ENCODE measurements around the gene ARHGEF3.

Gene ARHGEF3

GRCh38 chr3:56801662-56802377, at the start of gene ARHGEF3:
ARHGEF3 (minus strand) TSS chr3:56801949; CDS start chr3:56801798, 151 bp downstream.
- H3K27me3 Mint-ChIP-seq: no peaks in the 10 kb centered on the region
- ATAC-seq (replicated peaks): peak; percentile 90 to 94
- H3K9me3 Mint-ChIP-seq: no peaks in the 10 kb centered on the region
- H3K27ac Mint-ChIP-seq: peak within 1 kb of the TSS; percentile 84
- H3K4me1 Mint-ChIP-seq: peaks cover 19 to 25% of the 10 kb centered on the region in 2 donors
- peak; percentile 79 for DNase-seq
- peak within 1 kb of the TSS; percentile 85 to 90 for H3K4me3 Mint-ChIP-seq
- no peaks in the 10 kb centered on the region for H3K36me3 Mint-ChIP-seq

GRCh38 chr3:56849698-56850097, 47.9 kb upstream of the ARHGEF3 start:
- Mint-ChIP-seq H3K36me3 (no peaks in the 10 kb centered on the region), H3K27me3 (peaks cover 0 to 4% of the 10 kb centered on the region in 2 donors), H3K4me1 (no peaks in the 10 kb centered on the region), H3K9me3 (peaks cover 0 to 4% of the 10 kb centered on the region in 2 donors), H3K4me3 (no peak overlapping the region), H3K27ac (no peak overlapping the region)
- DNase-seq: no peak
- no peak for ATAC-seq (replicated peaks)

GRCh38 chr3:56845505-56845904, 43.8 kb upstream of the ARHGEF3 start:
- no peaks in the 10 kb centered on the region for H3K27me3 Mint-ChIP-seq
- no peak for DNase-seq
- H3K9me3 Mint-ChIP-seq: peaks cover 0 to 4% of the 10 kb centered on the region in 2 donors
- H3K4me3 Mint-ChIP-seq: no peak overlapping the region
- no peaks in the 10 kb centered on the region for H3K4me1 Mint-ChIP-seq
- H3K27ac Mint-ChIP-seq: no peak overlapping the region
- no peaks in the 10 kb centered on the region for H3K36me3 Mint-ChIP-seq
- no peak for ATAC-seq (replicated peaks)

DNA sequence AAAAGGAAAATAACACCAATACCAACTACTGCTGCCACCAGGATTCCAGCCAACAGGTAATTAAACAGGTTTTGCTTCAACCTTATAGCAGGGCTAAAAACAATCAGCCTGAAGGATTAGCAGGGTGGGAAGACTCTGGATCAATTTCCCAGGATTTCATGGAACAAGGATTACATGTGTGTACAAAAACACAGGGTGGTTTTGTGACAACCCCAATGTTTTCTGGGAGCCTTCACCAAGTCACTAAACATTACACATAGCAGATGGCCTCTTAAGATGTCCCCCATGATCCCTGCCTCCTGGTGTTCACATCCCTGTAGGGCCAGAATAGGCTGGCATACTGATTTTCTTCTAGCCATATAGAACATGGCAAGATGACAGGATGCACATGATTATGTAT, 42.8 kb upstream of the ARHGEF3 start:
- Mint-ChIP-seq H3K4me1 (no peaks in the 10 kb centered on the region), H3K4me3 (no peak overlapping the region), H3K9me3 (peaks cover 0 to 4% of the 10 kb centered on the region in 2 donors), H3K27me3 (no peaks in the 10 kb centered on the region), H3K36me3 (no peaks in the 10 kb centered on the region), H3K27ac (no peak overlapping the region)
- ATAC-seq (replicated peaks) (no peak), DNase-seq (no peak)

- Mint-ChIP-seq H3K36me3 (no peaks in the 10 kb centered on the region), H3K4me1 (no peaks in the 10 kb centered on the region), H3K4me3 (no peak overlapping the region), H3K9me3 (no peaks in the 10 kb centered on the region), H3K27me3 (no peaks in the 10 kb centered on the region), H3K27ac (no peak overlapping the region)
- ATAC-seq (replicated peaks) (no peak), DNase-seq (no peak)
Observed at GRCh38 chr3:56839784-56840715, 38.3 kb upstream of the ARHGEF3 start.

DNA sequence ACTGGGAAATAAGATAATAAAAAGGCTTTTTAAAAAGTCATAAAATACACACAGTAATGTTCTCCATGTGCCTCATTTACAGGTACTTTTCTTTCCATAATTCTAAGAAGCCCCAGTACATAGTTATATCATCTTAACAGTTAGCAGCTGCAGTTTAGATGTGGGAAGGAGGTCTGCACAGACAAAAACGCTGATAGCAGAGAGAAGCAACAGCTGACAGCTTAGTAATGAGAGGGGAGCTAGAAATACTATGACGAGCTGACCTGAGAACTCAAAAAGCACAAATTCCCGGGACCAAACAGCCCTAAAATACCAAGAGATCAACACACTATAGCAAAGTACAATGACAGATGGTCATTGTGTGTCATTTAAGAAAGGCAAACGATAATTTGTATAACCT, 36.7 kb upstream of the ARHGEF3 start:
- no peak overlapping the region for H3K4me3 Mint-ChIP-seq
- ATAC-seq (replicated peaks) (no peak), DNase-seq (no peak)
- no peak overlapping the region for H3K27ac Mint-ChIP-seq
- no peaks in the 10 kb centered on the region for H3K4me1 Mint-ChIP-seq
- no peaks in the 10 kb centered on the region for H3K9me3 Mint-ChIP-seq
- H3K36me3 Mint-ChIP-seq: no peaks in the 10 kb centered on the region
- H3K27me3 Mint-ChIP-seq: no peaks in the 10 kb centered on the region

- H3K27me3 Mint-ChIP-seq: no peaks in the 10 kb centered on the region
- H3K27ac Mint-ChIP-seq: no peak overlapping the region
- no peaks in the 10 kb centered on the region for H3K36me3 Mint-ChIP-seq
- H3K4me1 Mint-ChIP-seq: no peaks in the 10 kb centered on the region
- ATAC-seq (replicated peaks) (peak; percentile 41 to 56), DNase-seq (no peak)
- no peak overlapping the region for H3K4me3 Mint-ChIP-seq
- H3K9me3 Mint-ChIP-seq: no peaks in the 10 kb centered on the region
Observed at GRCh38 chr3:56837196-56837955, 35.6 kb upstream of the ARHGEF3 start.

DNA sequence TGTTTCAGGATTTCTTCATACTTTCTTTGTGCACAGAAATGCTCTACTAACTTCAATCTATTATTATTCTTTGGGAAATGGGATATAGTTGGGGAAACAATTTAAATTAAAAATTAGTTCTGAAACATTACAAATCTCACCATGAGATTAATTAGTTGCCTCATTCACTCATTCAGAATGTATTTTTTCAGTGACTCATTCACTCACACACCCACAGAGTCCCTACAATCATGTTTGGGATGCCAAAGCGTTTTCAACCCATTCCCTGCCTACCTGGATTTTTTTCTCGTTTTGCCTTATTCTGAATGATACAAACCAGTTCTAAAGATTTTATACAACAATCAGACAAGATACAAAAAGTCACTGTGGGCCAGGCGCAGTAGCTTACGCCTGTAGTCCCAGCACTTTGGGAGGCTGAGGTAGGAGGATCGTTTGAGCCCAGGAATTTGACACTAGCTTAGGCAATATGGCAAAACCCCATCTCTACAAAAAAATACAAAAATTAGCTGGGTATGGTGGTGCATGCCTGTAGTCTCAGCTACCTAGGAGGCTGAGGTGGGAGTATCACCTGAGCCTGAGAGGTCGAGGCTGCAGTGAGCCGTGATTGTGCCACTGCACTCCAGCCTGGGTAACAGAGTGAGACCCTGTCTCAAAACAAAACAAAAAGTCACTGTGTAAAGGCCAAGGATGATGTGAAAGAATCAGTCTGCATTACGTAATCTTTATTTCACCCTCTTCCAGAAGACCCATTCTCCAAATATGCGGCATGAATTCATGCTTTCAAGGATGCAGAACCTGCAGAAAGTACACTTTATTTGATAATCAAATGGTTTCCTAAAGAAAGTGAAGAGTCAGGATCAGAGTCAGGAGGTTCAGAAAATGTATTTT, 34.8 kb upstream of the ARHGEF3 start:
- Mint-ChIP-seq H3K4me3 (no peak overlapping the region), H3K4me1 (no peaks in the 10 kb centered on the region), H3K27ac (no peak overlapping the region), H3K36me3 (no peaks in the 10 kb centered on the region), H3K9me3 (no peaks in the 10 kb centered on the region), H3K27me3 (no peaks in the 10 kb centered on the region)
- DNase-seq (no peak), ATAC-seq (replicated peaks) (no peak)

DNA sequence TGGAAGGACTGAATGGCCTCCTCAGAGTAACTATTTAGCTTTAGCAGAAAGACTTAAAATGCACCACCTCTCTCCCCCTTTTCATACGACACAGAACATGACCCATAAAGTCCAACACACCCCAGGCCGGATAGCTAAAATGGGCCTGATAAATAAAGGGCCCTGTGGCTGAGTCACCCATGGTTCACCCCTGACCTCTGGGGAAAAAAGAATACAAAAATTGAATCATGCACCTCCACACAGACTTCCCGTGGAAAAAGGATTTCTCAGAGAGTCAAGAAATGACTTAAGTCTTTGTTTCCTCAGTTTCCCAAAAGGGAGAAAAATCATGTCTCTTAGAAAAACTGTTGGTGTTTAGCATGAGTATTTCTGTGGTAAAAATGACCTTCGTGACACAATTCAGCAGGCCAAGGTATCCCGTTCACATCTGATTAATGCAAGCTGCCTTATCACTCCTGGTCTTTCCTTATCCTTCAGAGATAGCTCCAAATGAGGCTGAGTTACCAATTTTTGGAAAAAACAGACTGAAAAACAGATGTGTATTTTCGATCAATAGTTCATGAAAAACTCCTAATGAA, 34.0 kb upstream of the ARHGEF3 start:
- no peak overlapping the region for H3K4me3 Mint-ChIP-seq
- H3K27me3 Mint-ChIP-seq: no peaks in the 10 kb centered on the region
- H3K27ac Mint-ChIP-seq: no peak overlapping the region
- H3K4me1 Mint-ChIP-seq: no peaks in the 10 kb centered on the region
- DNase-seq (no peak), ATAC-seq (replicated peaks) (no peak)
- no peaks in the 10 kb centered on the region for H3K9me3 Mint-ChIP-seq
- H3K36me3 Mint-ChIP-seq: no peaks in the 10 kb centered on the region

DNA sequence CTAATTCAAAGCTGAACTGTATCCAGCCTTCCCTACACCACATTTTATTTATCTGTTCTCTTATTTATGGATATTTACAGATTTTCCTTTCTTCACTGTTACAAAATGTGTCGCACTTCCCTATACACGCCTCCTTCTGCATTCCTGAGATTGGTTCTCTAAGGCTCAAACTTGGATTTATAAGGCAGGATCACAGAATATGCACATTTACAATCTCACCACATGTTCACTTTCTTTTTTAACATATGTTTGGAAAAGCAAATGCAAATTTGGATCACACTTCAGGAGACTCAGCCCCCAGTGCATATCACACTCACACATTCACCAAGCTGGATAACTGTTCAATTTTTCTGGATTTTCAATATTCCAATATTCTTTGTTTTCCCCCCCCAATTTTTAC, 31.8 kb upstream of the ARHGEF3 start:
- ATAC-seq (replicated peaks): no peak
- Mint-ChIP-seq H3K27me3 (no peaks in the 10 kb centered on the region), H3K4me1 (no peaks in the 10 kb centered on the region)

GRCh38 chr3:56833022-56833421, 31.3 kb upstream of the ARHGEF3 start:
- H3K9me3 Mint-ChIP-seq: no peaks in the 10 kb centered on the region
- H3K36me3 Mint-ChIP-seq: no peaks in the 10 kb centered on the region
- no peak overlapping the region for H3K4me3 Mint-ChIP-seq
- DNase-seq: no peak
- H3K27me3 Mint-ChIP-seq: no peaks in the 10 kb centered on the region
- no peak overlapping the region for H3K27ac Mint-ChIP-seq
- ATAC-seq (replicated peaks): no peak
- H3K4me1 Mint-ChIP-seq: no peaks in the 10 kb centered on the region

More for the DNA sequence above, 31.8 kb upstream of the ARHGEF3 start:
- H3K27ac Mint-ChIP-seq: no peak overlapping the region
- H3K4me3 Mint-ChIP-seq: no peak overlapping the region
- no peak for DNase-seq
- no peaks in the 10 kb centered on the region for H3K36me3 Mint-ChIP-seq
- no peaks in the 10 kb centered on the region for H3K9me3 Mint-ChIP-seq

DNA sequence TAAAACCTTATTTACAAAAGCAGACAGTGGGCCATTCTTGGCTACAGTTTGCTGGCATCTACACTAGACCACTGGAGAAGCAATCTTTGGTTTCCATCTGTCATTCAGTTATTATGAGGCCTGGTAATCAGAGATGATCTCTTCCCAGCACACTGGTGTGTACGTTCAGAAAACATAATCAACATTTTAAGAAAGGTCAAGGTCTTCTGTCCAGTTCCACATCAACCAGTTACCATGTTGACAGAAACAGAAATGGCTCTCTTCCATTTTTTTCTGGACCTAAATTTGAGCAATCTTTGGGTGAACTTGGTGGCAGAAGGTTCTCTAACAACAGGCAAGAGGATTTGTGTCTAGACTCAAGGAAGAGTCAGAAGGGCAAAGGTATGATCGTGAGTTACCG, 29.8 kb upstream of the ARHGEF3 start:
- no peak overlapping the region for H3K27ac Mint-ChIP-seq
- DNase-seq: no peak
- no peaks in the 10 kb centered on the region for H3K9me3 Mint-ChIP-seq
- no peaks in the 10 kb centered on the region for H3K4me1 Mint-ChIP-seq
- no peak overlapping the region for H3K4me3 Mint-ChIP-seq
- H3K27me3 Mint-ChIP-seq: no peaks in the 10 kb centered on the region
- no peak for ATAC-seq (replicated peaks)
- H3K36me3 Mint-ChIP-seq: no peaks in the 10 kb centered on the region

DNA sequence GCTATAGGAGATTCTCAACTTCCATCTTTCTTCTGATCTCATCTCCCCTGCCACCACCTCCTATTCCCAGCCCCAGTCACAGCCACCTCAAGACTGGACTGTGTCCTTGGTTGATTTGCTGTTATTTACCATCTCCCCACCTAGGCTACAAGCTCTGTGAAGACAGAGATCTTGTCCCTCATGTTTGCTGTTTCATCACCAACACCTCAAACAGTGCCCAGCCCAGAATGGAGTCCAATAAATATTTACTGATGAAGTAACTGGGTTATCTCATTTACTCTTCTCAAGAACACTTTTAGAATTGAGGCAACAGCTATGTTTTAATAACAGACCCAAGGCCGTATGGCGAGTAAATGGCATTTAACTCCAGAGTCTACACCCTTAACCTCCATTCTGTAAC, 29.1 kb upstream of the ARHGEF3 start:
- ATAC-seq (replicated peaks) (no peak), DNase-seq (no peak)
- Mint-ChIP-seq H3K36me3 (no peaks in the 10 kb centered on the region), H3K4me3 (no peak overlapping the region), H3K27ac (no peak overlapping the region), H3K27me3 (no peaks in the 10 kb centered on the region), H3K9me3 (no peaks in the 10 kb centered on the region), H3K4me1 (peaks cover 0 to under 1% of the 10 kb centered on the region in 2 donors)

All from stimulated activated naive B cell treated with anti-CD40 and anti-IgM and Interleukin-4, amounts not matched to agents 10 μg/mL and 1 μg/mL and 100 μg/mL, for 72 hours (primary cell).